Trophoblast cell (in vitro differentiated cells and primary cell): Measurements from ENCODE around the gene SPATA2.

Experiments
- DNase-seq, 2 donors: peaks; one replicate each; pipeline ENCODE4 v3.0.0-alpha.2; 2016
- H2AFZ ChIP-seq: 2 replicates; pipeline ENCODE4 v1.6.1; 2013; ENCODE audit warnings: low read length, moderate library complexity, mild to moderate bottlenecking; ENCODE audit not compliant: insufficient read depth, poor library complexity
- H2AK5ac ChIP-seq: 2 replicates; pipeline ENCODE4 v1.6.1; 2013; ENCODE audit warnings: mild to moderate bottlenecking, low read length
- H2BK120ac ChIP-seq: 2 replicates; pipeline ENCODE4 v1.6.1; 2013; ENCODE audit warnings: low read length, mild to moderate bottlenecking, moderate library complexity; ENCODE audit not compliant: insufficient read depth, poor library complexity
- H2BK12ac ChIP-seq: 2 replicates; pipeline ENCODE4 v1.6.1; 2013; ENCODE audit warnings: mild to moderate bottlenecking, low read length, moderate library complexity
- H2BK5ac ChIP-seq: 2 replicates; pipeline ENCODE4 v1.6.1; 2013; ENCODE audit warnings: low read length, low read depth, moderate library complexity, mild to moderate bottlenecking; ENCODE audit not compliant: poor library complexity
- H3K14ac ChIP-seq: 2 replicates; pipeline ENCODE4 v1.6.1; 2013; ENCODE audit warnings: mild to moderate bottlenecking, low read length
- H3K18ac ChIP-seq: 2 replicates; pipeline ENCODE4 v1.6.1; 2013; ENCODE audit warnings: mild to moderate bottlenecking, low read length
- H3K23ac ChIP-seq: 2 replicates; pipeline ENCODE4 v1.6.1; 2013; ENCODE audit warnings: low read length
- H3K27ac ChIP-seq: 2 replicates; pipeline ENCODE4 v1.5.1; 2013; ENCODE audit warnings: low read depth, mild to moderate bottlenecking, inconsistent platforms, low read length, moderate library complexity
- H3K27me3 ChIP-seq: 2 replicates; pipeline ENCODE4 v1.6.1; 2013; ENCODE audit warnings: inconsistent platforms, mild to moderate bottlenecking, low read length, moderate library complexity; ENCODE audit not compliant: insufficient read depth
- H3K36me3 ChIP-seq, 2 experiments: 1 replicate in 1 of 2; 2 replicates in 1 of 2; pipeline ENCODE4 v1.6.1; 2013; ENCODE audit warnings: low read length in 2 of 2, mild to moderate bottlenecking in 2 of 2, moderate library complexity in 1 of 2; ENCODE audit not compliant: insufficient read depth in 2 of 2, control insufficient read depth in 1 of 2
- H3K4ac ChIP-seq: 2 replicates; pipeline ENCODE4 v1.6.1; 2013; ENCODE audit warnings: low read depth, mild to moderate bottlenecking, low read length, moderate library complexity
- H3K4me1 ChIP-seq, 2 experiments: 1 replicate in 1 of 2; 2 replicates in 1 of 2; pipeline ENCODE4 v1.6.1; 2013; ENCODE audit warnings: low read length in 2 of 2, mild to moderate bottlenecking in 2 of 2, moderate library complexity in 1 of 2; ENCODE audit not compliant: insufficient read depth in 2 of 2, control insufficient read depth in 1 of 2
- H3K4me2 ChIP-seq: 2 replicates; pipeline ENCODE4 v1.6.1; 2013; ENCODE audit warnings: inconsistent platforms, mild to moderate bottlenecking, low read length, moderate library complexity
- H3K4me3 ChIP-seq: 2 replicates; pipeline ENCODE4 v1.5.1; 2013; ENCODE audit warnings: mild to moderate bottlenecking, low read depth, low read length, inconsistent platforms
- H3K79me1 ChIP-seq: one replicate; pipeline ENCODE4 v1.6.1; 2013; ENCODE audit warnings: low read length
- H3K79me2 ChIP-seq: 2 replicates; pipeline ENCODE4 v1.6.1; 2013; ENCODE audit warnings: low read length, mild to moderate bottlenecking; ENCODE audit not compliant: control insufficient read depth, insufficient read depth, poor library complexity
- H3K9ac ChIP-seq: 2 replicates; pipeline ENCODE4 v1.6.1; 2013; ENCODE audit warnings: mild to moderate bottlenecking, low read length
- H3K9me3 ChIP-seq: 2 replicates; pipeline ENCODE4 v1.6.1; 2013; ENCODE audit warnings: low read depth, mild to moderate bottlenecking, control low read depth, inconsistent platforms, low read length; ENCODE audit not compliant: insufficient read depth
- H4K12ac ChIP-seq: 2 replicates; pipeline ENCODE4 v1.6.1; 2013; ENCODE audit warnings: low read depth, mild to moderate bottlenecking, low read length, moderate library complexity
- H4K8ac ChIP-seq: 2 replicates; pipeline ENCODE4 v1.6.1; 2013; ENCODE audit warnings: low read depth, mild to moderate bottlenecking, low read length, moderate library complexity
- H4K91ac ChIP-seq: one replicate; pipeline ENCODE4 v1.6.1; 2013; ENCODE audit warnings: low read depth, mild to moderate bottlenecking, low read length, moderate library complexity
- WGBS: extraction: QIAGEN DNeasy Blood & Tissue Kit; methylation state at CpG from one replicate; pipeline ENCODE4 v1.1.7; 2013; ENCODE audit warnings: missing lambda C conversion rate; ENCODE audit not compliant: insufficient read length, insufficient coverage; ENCODE audit errors: extremely low coverage; 5-methylcytosine and 5-hydroxymethylcytosine counted together

The SPATA2 gene

GRCh38 chr20:49892260-49892659 lies 23.1 kb downstream of the SPATA2 start:
- H3K4me3 ChIP-seq: no peak overlapping the region
- no peaks in the 10 kb centered on the region for H3K36me3 ChIP-seq
- no peak overlapping the region for H3K9ac ChIP-seq
- H4K8ac ChIP-seq: no peak overlapping the region
- no CpG with 5 or more reads among the region's 9 CpGs for WGBS
- H4K12ac ChIP-seq: no peak overlapping the region
- no peak overlapping the region for H2BK120ac ChIP-seq
- H3K4ac ChIP-seq: no peak overlapping the region
- no peak overlapping the region for H2AFZ ChIP-seq
- H3K27ac ChIP-seq: no peak overlapping the region
- H3K79me2 ChIP-seq: no peaks in the 10 kb centered on the region
- H3K23ac ChIP-seq: no peak overlapping the region
- no peak overlapping the region for H4K91ac ChIP-seq
- DNase-seq: no peak
- no peak overlapping the region for H3K18ac ChIP-seq
- no peaks in the 10 kb centered on the region for H3K9me3 ChIP-seq
- H2AK5ac ChIP-seq: no peak overlapping the region
- H2BK12ac ChIP-seq: no peak overlapping the region
- no peaks in the 10 kb centered on the region for H3K79me1 ChIP-seq
- no peak overlapping the region for H3K14ac ChIP-seq
- H3K27me3 ChIP-seq: no peaks in the 10 kb centered on the region
- H3K4me1 ChIP-seq: no peaks in the 10 kb centered on the region
- no peak overlapping the region for H2BK5ac ChIP-seq
- H3K4me2 ChIP-seq: no peak overlapping the region

- Histone ChIP-seq H3K9ac (no peak overlapping the region), H3K4me1 (no peaks in the 10 kb centered on the region), H3K36me3 (peaks cover 0 to 2% of the 10 kb centered on the region in 2 experiments), H2BK120ac (no peak overlapping the region), H3K4ac (no peak overlapping the region), H4K12ac (no peak overlapping the region), H2BK12ac (no peak overlapping the region), H3K27ac (no peak overlapping the region), H2AK5ac (no peak overlapping the region), H3K4me3 (no peak overlapping the region), H3K9me3 (no peaks in the 10 kb centered on the region), H4K8ac (no peak overlapping the region), H3K14ac (no peak overlapping the region), H3K79me2 (no peaks in the 10 kb centered on the region), H4K91ac (no peak overlapping the region), H2AFZ (no peak overlapping the region), H3K27me3 (no peaks in the 10 kb centered on the region), H3K79me1 (no peaks in the 10 kb centered on the region), H3K18ac (no peak overlapping the region), H2BK5ac (no peak overlapping the region), H3K23ac (no peak overlapping the region), H3K4me2 (no peak overlapping the region)
- no peak for DNase-seq
- WGBS: no CpG with 5 or more reads among the region's 13 CpGs
Observed at GRCh38 chr20:49891476-49892110, 23.7 kb downstream of the SPATA2 start.

GRCh38 chr20:49890471-49891361 lies 24.6 kb downstream of the SPATA2 start:
- no peak overlapping the region for H2BK12ac ChIP-seq
- H2AFZ ChIP-seq: no peak overlapping the region
- H3K36me3 ChIP-seq: peaks cover 1 to 7% of the 10 kb centered on the region in 2 experiments
- H3K4me2 ChIP-seq: no peak overlapping the region
- H3K9me3 ChIP-seq: no peaks in the 10 kb centered on the region
- H3K4ac ChIP-seq: no peak overlapping the region
- no peak overlapping the region for H3K9ac ChIP-seq
- H2BK120ac ChIP-seq: no peak overlapping the region
- no peak overlapping the region for H4K8ac ChIP-seq
- no peaks in the 10 kb centered on the region for H3K79me2 ChIP-seq
- H3K23ac ChIP-seq: no peak overlapping the region
- no peak overlapping the region for H3K18ac ChIP-seq
- H4K91ac ChIP-seq: no peak overlapping the region
- no peak overlapping the region for H3K4me3 ChIP-seq
- no peak overlapping the region for H3K14ac ChIP-seq
- no peak overlapping the region for H2BK5ac ChIP-seq
- no peak for DNase-seq
- H3K4me1 ChIP-seq: no peaks in the 10 kb centered on the region
- H3K27me3 ChIP-seq: no peaks in the 10 kb centered on the region
- no peak overlapping the region for H4K12ac ChIP-seq
- H2AK5ac ChIP-seq: no peak overlapping the region
- WGBS: no CpG with 5 or more reads among the region's 21 CpGs
- no peaks in the 10 kb centered on the region for H3K79me1 ChIP-seq
- no peak overlapping the region for H3K27ac ChIP-seq

GRCh38 chr20:49889935-49890333 lies 25.4 kb downstream of the SPATA2 start:
- Histone ChIP-seq H3K27ac (no peak overlapping the region), H4K8ac (no peak overlapping the region), H3K18ac (no peak overlapping the region), H3K4ac (no peak overlapping the region), H3K79me2 (no peaks in the 10 kb centered on the region), H4K91ac (no peak overlapping the region), H3K4me2 (no peak overlapping the region), H3K23ac (no peak overlapping the region), H3K27me3 (no peaks in the 10 kb centered on the region), H3K36me3 (peaks cover 8 to 11% of the 10 kb centered on the region in 2 experiments), H2AFZ (no peak overlapping the region), H4K12ac (no peak overlapping the region), H3K79me1 (no peaks in the 10 kb centered on the region), H2BK120ac (no peak overlapping the region), H2BK12ac (no peak overlapping the region), H3K4me1 (no peaks in the 10 kb centered on the region), H2AK5ac (no peak overlapping the region), H3K9me3 (no peaks in the 10 kb centered on the region), H2BK5ac (no peak overlapping the region), H3K4me3 (no peak overlapping the region), H3K14ac (no peak overlapping the region), H3K9ac (no peak overlapping the region)
- DNase-seq: no peak
- WGBS: no CpG with 5 or more reads among the region's 9 CpGs
